ENCODE data around the gene ARSI. TPM values are rescaled to one million over a fixed set of nuclear protein-coding genes. Genes with fewer than 3 reads are reported as not detected.

Gene ARSI
- polyA plus RNA-seq, 2 of the 4 experiments (the other 2 are of a cell fraction), result 2.9 to 22.0 TPM

DNA sequence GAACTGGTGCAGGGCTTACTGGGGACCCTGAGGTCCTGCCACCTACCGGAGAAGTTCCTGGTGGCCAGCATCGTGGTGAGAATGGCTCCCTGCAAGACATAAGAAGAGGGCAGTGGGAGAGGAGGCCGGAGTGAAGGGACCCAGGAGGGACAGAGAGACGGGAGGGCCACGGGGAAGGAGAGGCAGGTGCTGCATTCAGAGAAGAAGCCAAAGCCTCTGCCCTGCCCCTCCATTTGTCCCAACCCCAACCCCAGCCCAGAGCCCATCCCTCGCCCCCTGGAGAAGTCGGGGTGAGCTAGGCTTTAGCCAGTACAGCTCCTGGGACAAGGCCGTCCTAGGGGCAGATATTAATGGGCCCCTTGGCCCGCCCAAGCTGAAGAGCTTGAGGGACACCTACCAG lies 55.0 kb downstream of the ARSI start:
- ChIA-PET POLR2A (no interaction called here), CTCF (interaction anchor here (0.9 to 2.4 kb wide), 5 partner anchors 12 to 103 kb away, joined by 3 to 10 read pairs (median 7); partner anchors contain the start of gene ARSI)
- FAIRE-seq (no peak), DNase-seq (ENCODE audit: low read depth in 1 of 2, low spot score in 1 of 2) (no peak), ATAC-seq (no peak)
- Histone ChIP-seq H3K4me3 (no peak overlapping the region), H3K9me3 (no peaks in the 10 kb centered on the region), H3K4me1 (no peaks in the 10 kb centered on the region), H3K4me2 (no peak overlapping the region), H3K27ac (no peak overlapping the region)
- 83% methylated on average over 6 of the region's 9 CpGs for WGBS (ENCODE audit: missing lambda C conversion rate)
- TF ChIP-seq RARB (CRISPR knock-in tag; IDR thresholded peaks at IDR 0.05), result no peak
- no peak for TF ChIP-seq KDM1A (IDR thresholded peaks at IDR 0.05; ENCODE audit: low read depth)
- no peak for TF ChIP-seq CEBPB (IDR thresholded peaks at IDR 0.05)
- no peak for TF ChIP-seq ZC3H11A (IDR thresholded peaks at IDR 0.05)
- no peak for TF ChIP-seq RNF2 (IDR thresholded peaks at IDR 0.05; ENCODE audit: borderline replicate concordance, low read depth)
- TF ChIP-seq HEYL (CRISPR knock-in tag; IDR thresholded peaks at IDR 0.05), result no peak
- TF ChIP-seq, protein P1, sequence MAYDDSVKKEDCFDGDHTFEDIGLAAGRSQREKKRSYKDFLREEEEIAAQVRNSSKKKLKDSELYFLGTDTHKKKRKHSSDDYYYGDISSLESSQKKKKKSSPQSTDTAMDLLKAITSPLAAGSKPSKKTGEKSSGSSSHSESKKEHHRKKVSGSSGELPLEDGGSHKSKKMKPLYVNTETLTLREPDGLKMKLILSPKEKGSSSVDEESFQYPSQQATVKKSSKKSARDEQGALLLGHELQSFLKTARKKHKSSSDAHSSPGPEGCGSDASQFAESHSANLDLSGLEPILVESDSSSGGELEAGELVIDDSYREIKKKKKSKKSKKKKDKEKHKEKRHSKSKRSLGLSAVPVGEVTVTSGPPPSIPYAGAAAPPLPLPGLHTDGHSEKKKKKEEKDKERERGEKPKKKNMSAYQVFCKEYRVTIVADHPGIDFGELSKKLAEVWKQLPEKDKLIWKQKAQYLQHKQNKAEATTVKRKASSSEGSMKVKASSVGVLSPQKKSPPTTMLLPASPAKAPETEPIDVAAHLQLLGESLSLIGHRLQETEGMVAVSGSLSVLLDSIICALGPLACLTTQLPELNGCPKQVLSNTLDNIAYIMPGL (CRISPR knock-in tag; IDR thresholded peaks at IDR 0.05; ENCODE audit: borderline replicate concordance), result no peak
- TF ChIP-seq JUNB (IDR thresholded peaks at IDR 0.05), result no peak
- TF ChIP-seq GATA3 (IDR thresholded peaks at IDR 0.05; ENCODE audit: borderline replicate concordance), result no peak
- no peak for TF ChIP-seq ESRRA (IDR thresholded peaks at IDR 0.05; ENCODE audit: borderline replicate concordance, low read length)
- no peak for TF ChIP-seq POLR2AphosphoS2 (conservative IDR thresholded peaks at IDR 0.05; ENCODE audit: low read length)
- no peak for TF ChIP-seq JUN (IDR thresholded peaks at IDR 0.05)
- no peak for TF ChIP-seq ZNF302 (CRISPR knock-in tag; IDR thresholded peaks at IDR 0.05)
- TF ChIP-seq, protein P2, sequence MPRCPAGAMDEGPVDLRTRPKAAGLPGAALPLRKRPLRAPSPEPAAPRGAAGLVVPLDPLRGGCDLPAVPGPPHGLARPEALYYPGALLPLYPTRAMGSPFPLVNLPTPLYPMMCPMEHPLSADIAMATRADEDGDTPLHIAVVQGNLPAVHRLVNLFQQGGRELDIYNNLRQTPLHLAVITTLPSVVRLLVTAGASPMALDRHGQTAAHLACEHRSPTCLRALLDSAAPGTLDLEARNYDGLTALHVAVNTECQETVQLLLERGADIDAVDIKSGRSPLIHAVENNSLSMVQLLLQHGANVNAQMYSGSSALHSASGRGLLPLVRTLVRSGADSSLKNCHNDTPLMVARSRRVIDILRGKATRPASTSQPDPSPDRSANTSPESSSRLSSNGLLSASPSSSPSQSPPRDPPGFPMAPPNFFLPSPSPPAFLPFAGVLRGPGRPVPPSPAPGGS (IDR thresholded peaks at IDR 0.05), result no peak

- Histone ChIP-seq H3K4me2 (no peak overlapping the region), H3K4me3 (no peak overlapping the region), H3K4me1 (no peaks in the 10 kb centered on the region), H3K27ac (no peak overlapping the region), H3K9me3 (no peaks in the 10 kb centered on the region)
- ATAC-seq (no peak), DNase-seq (ENCODE audit: low read depth in 1 of 2, low spot score in 1 of 2) (no peak), FAIRE-seq (no peak)
- ChIA-PET CTCF (interaction anchor here (1.0 to 2.4 kb wide), 8 partner anchors 11 to 104 kb away, joined by 3 to 10 read pairs (median 4); partner anchors contain the start of gene ARSI), POLR2A (no interaction called here)
- TF ChIP-seq FOSL2 (IDR thresholded peaks at IDR 0.05) (no peak), FOSL2 (CRISPR knock-in tag; IDR thresholded peaks at IDR 0.05) (no peak), GATA3 (IDR thresholded peaks at IDR 0.05; ENCODE audit: borderline replicate concordance) (no peak), ZC3H11A (IDR thresholded peaks at IDR 0.05) (no peak), CHD4 (IDR thresholded peaks at IDR 0.05; ENCODE audit: borderline replicate concordance) (no peak), HEYL (CRISPR knock-in tag; IDR thresholded peaks at IDR 0.05) (no peak), NFE2L2 (conservative IDR thresholded peaks at IDR 0.05; ENCODE audit: low read length) (no peak), CBX2 (IDR thresholded peaks at IDR 0.05; ENCODE audit: borderline replicate concordance, low read depth) (no peak), PHF8 (IDR thresholded peaks at IDR 0.05; ENCODE audit: borderline replicate concordance, low read depth) (no peak), RAD21 (conservative IDR thresholded peaks at IDR 0.05 in 1 of 2, IDR thresholded peaks at IDR 0.05 in 1 of 2) (no peak), POLR2A (IDR thresholded peaks at IDR 0.05; ENCODE audit: low read length) (no peak), EP300 (IDR thresholded peaks at IDR 0.05) (no peak), ZSCAN20 (CRISPR knock-in tag; IDR thresholded peaks at IDR 0.05) (no peak), CBX8 (IDR thresholded peaks at IDR 0.05) (no peak)
- TF ChIP-seq, protein P3, sequence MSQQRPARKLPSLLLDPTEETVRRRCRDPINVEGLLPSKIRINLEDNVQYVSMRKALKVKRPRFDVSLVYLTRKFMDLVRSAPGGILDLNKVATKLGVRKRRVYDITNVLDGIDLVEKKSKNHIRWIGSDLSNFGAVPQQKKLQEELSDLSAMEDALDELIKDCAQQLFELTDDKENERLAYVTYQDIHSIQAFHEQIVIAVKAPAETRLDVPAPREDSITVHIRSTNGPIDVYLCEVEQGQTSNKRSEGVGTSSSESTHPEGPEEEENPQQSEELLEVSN (IDR thresholded peaks at IDR 0.05; ENCODE audit: borderline replicate concordance, low read depth), result no peak
- WGBS (ENCODE audit: missing lambda C conversion rate), result 65% methylated on average over 4 of the region's 5 CpGs
Observed at GRCh38 chr5:150246835-150247234, 55.9 kb downstream of the ARSI start.
